ENCODE results near the gene SCN4B. TPM values are rescaled to one million over a fixed set of nuclear protein-coding genes. Genes with fewer than 3 reads are reported as not detected.
A peak's percentile ranks its signal among the peaks of the same experiment; 100 is the strongest.

SCN4B gene
- total and polyA plus RNA-seq, 7 experiments from 2014 or later, result 0.19 TPM; not detected in 6

DNA sequence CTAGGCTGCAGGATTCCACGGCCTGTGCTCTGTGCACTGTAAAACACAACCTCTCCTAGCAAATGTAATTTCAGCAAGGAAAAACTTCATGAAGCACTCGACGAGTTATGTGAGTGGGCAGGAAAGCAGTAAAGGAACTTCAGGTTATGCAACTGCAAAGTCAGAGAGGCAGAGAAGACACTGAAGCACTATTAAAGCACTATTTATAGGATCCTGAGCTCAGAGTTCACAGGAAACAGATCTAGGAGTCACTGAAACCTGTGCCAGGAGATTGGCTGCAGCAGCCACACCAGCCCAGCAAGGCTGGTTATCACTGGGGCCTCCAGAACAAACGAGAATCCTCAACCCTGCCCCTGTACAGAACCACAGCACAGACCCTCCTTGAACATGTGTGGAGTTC, 68.4 kb downstream of the SCN4B start:
- H3K9me3 Mint-ChIP-seq, result peaks cover 0 to 32% (median 15%) of the 10 kb centered on the region in 11 donors
- POLR2A ChIA-PET, result no interaction called here

More for the DNA sequence above, 68.4 kb downstream of the SCN4B start:
- peaks cover 0 to 7% of the 10 kb centered on the region in 2 donors for H3K4me1 ChIP-seq (ENCODE audit: control insufficient read depth in 2 of 2, insufficient read depth in 2 of 2, low read length in 2 of 2)
- no peak overlapping the region for H3K4me3 ChIP-seq (ENCODE audit: low read length)
- peaks cover 0 to 13% (median 0%) of the 10 kb centered on the region in 3 experiments for H3K9me3 ChIP-seq (ENCODE audit: control insufficient read depth in 2 of 3, low read length in 3 of 3)
- CTCF ChIA-PET, result interaction anchor here (1.4 kb wide), 1 partner anchor 87 kb away, joined by 4 read pairs; no protein-coding TSS in a partner anchor
- H3K27ac ChIP-seq (ENCODE audit: low read depth, low read length), result no peak overlapping the region
- no peak overlapping the region for H3K4me3 Mint-ChIP-seq
- H3K27me3 Mint-ChIP-seq, result peaks cover 0 to 11% (median 6%) of the 10 kb centered on the region in 5 donors
- no peaks in the 10 kb centered on the region for H3K27me3 ChIP-seq (ENCODE audit: control insufficient read depth in 2 of 2, insufficient read depth in 2 of 2, low read length in 2 of 2)
- H3K36me3 Mint-ChIP-seq, result peaks cover 0 to 14% (median 1%) of the 10 kb centered on the region in 5 donors
- peak; percentile 14 for ATAC-seq
- intact Hi-C loops (cut with micrococcal nuclease), result no loop called here
- H3K4me1 Mint-ChIP-seq, result peaks cover 0 to 4% (median 0%) of the 10 kb centered on the region in 7 donors
- no peak for DNase-seq
- no peaks in the 10 kb centered on the region for H3K36me3 ChIP-seq (ENCODE audit: control insufficient read depth in 2 of 3, insufficient read depth in 3 of 3, low read length in 3 of 3)
- H3K27ac Mint-ChIP-seq, result peak overlapping the region in 3 of 9 donors; percentile 9 to 22 (median 14)

Other genes starting within 250 kb of the SCN4B start
- 1 to 10 TPM; 2.4 to 4.1 (median 3.1) TPM for gene TMPRSS13, start 223.4 kb downstream of the SCN4B start, total RNA-seq
- under 1 TPM; 0.47 to 0.66 TPM for gene TMPRSS13, start 223.4 kb downstream of the SCN4B start, polyA plus RNA-seq
- gene IL10RA, start 166.4 kb downstream of the SCN4B start, total RNA-seq, result 100 to 1,000 TPM; 154 to 300 (median 184) TPM
- gene IL10RA, start 166.4 kb downstream of the SCN4B start, polyA plus RNA-seq, result 100 to 1,000 TPM in 1 of 2 donors, 10 to 100 TPM in 1; 85.2 to 163 TPM
- not detected for gene TMPRSS4, start 75.7 kb downstream of the SCN4B start, total RNA-seq
- gene TMPRSS4, start 75.7 kb downstream of the SCN4B start, polyA plus RNA-seq, result not detected
- under 1 TPM in 3 of 5 experiments, not detected in 2; 0.11 to 0.60 (median 0.37) TPM for gene SMIM35, start 65.9 kb downstream of the SCN4B start, total RNA-seq
- under 1 TPM in 1 of 2 donors, not detected in 1; 0.18 TPM for gene SMIM35, start 65.9 kb downstream of the SCN4B start, polyA plus RNA-seq
- gene SCN2B, start 23.8 kb upstream of the SCN4B start, total RNA-seq, result not detected
- gene SCN2B, start 23.8 kb upstream of the SCN4B start, polyA plus RNA-seq, result not detected
- gene JAML, start 72.2 kb upstream of the SCN4B start, total RNA-seq, result 100 to 1,000 TPM in 3 of 5 experiments, 10 to 100 TPM in 2; 64.3 to 120 (median 118) TPM
- gene JAML, start 72.2 kb upstream of the SCN4B start, polyA plus RNA-seq, result 100 to 1,000 TPM in 1 of 2 donors, 10 to 100 TPM in 1; 94.1 to 195 TPM
- 10 to 100 TPM; 13.3 to 17.4 (median 17.0) TPM for gene MPZL3, start 99.5 kb upstream of the SCN4B start, total RNA-seq
- 1 to 10 TPM; 3.6 to 4.6 TPM for gene MPZL3, start 99.5 kb upstream of the SCN4B start, polyA plus RNA-seq
- gene MPZL2, start 111.5 kb upstream of the SCN4B start, total RNA-seq, result 1 to 10 TPM in 4 of 5 experiments, under 1 TPM in 1; 0.69 to 5.9 (median 1.6) TPM
- 1 to 10 TPM; 1.2 to 1.5 TPM for gene MPZL2, start 111.5 kb upstream of the SCN4B start, polyA plus RNA-seq
- gene CD3E, start 151.9 kb upstream of the SCN4B start, total RNA-seq, result 100 to 1,000 TPM; 392 to 706 (median 670) TPM
- gene CD3E, start 151.9 kb upstream of the SCN4B start, polyA plus RNA-seq, result 1,000 to 10,000 TPM in 1 of 2 donors, 100 to 1,000 TPM in 1; 987 to 1,286 TPM
- gene CD3D, start 189.9 kb upstream of the SCN4B start, total RNA-seq, result 100 to 1,000 TPM; 232 to 597 (median 352) TPM
- 1,000 to 10,000 TPM in 1 of 2 donors, 100 to 1,000 TPM in 1; 947 to 1,287 TPM for gene CD3D, start 189.9 kb upstream of the SCN4B start, polyA plus RNA-seq
- gene CD3G, start 191.5 kb upstream of the SCN4B start, total RNA-seq, result 100 to 1,000 TPM; 122 to 220 (median 192) TPM
- 100 to 1,000 TPM; 333 to 459 TPM for gene CD3G, start 191.5 kb upstream of the SCN4B start, polyA plus RNA-seq
- 10 to 100 TPM; 38.4 to 54.5 (median 46.9) TPM for gene UBE4A, start 206.8 kb upstream of the SCN4B start, total RNA-seq
- 10 to 100 TPM; 20.3 to 31.7 TPM for gene UBE4A, start 206.8 kb upstream of the SCN4B start, polyA plus RNA-seq
- gene ATP5MG, start 248.8 kb upstream of the SCN4B start, total RNA-seq, result 100 to 1,000 TPM; 140 to 241 (median 154) TPM
- gene ATP5MG, start 248.8 kb upstream of the SCN4B start, polyA plus RNA-seq, result 100 to 1,000 TPM; 525 to 842 TPM